Activated naive CD4-positive, alpha-beta T cell treated with Interleukin-2 at 50 U/mL for 16 hours (primary cell): Measurements from ENCODE around the gene SYS1.

Experiments used
- DNase-seq: peaks from one replicate; pipeline ENCODE4 v3.0.0-alpha.2; 2020

The SYS1 gene

DNA sequence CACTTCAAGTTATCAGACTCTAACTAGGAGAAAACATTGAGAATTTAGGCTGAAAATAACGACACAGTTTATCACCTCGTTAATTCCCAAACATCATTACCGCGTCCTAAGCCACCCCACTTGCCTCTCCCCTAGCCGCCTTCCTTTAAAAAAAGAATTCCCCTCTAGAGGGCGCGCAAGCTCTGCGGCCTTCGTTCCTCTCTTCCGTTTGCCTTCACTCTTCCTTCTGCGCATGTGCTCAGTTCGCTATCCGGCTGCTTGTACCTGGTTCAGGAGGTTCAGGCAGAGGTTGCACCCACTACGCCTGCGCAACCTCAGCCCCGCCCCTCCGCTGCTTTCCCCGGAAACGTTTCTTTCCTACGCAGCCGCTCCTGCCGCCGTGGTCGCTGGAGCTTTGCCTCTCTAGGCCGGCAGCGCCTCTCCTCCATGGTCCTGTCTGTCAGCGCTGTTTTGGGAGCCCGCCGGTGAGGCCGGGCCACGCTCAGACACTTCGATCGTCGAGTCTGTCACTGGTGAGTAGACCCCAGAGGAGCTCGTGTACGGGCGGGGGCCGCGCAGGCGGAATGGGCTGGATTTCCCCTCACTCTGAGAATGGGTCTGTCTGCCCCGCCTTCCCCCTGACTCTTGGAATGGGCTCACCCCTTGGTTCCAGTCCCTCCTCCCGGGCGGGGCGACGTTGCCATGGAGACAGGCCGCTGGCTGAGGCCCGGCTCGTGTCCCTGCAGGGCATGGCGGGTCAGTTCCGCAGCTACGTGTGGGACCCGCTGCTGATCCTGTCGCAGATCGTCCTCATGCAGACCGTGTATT, at the start of gene SYS1:
SYS1 (plus strand) TSS at position 353 of the 807 bp plus-strand sequence; CDS start at position 729, 376 bp downstream.
- DNase-seq = peak; percentile 99

DNA sequence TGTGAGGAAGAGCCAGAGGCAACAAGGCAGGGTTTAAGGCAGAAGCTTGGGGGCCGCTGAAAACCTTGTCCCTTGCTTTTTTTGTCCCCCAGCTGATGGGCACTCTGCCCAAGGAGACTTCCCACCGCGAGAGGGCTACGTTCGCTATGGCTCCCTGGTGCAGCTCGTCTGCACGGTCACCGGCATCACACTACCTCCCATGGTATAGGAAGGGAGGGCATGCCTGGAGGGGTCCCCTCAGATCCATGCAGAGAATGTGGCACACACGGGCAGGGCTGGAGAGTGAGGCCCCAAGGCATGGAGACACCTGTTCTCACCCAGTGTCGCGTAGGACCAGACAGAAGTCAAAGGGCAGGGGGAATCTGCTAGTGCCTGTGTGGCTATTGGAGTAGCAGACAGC, 49.0 kb upstream of the SYS1 start:
- DNase-seq = no peak

DNA sequence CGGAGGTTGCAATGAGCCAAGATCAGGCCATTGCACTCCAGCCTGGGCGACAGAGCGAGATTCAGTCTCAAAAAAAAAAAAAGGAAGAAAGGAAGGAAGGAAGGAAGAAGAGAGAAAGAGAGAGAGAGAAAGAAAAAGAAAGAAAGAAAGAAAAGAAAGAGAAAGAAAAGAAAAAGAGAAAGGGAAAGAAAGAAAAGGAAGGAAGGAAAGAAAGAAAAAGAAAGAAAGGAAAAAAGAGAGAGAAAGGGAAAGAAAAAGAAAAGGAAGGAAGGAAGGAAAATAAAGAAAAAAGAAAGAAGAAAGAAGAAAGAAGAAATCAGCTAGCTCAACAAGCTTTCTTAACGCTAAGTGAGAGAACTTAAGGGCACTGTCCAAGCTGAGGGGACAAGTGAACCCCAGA, 47.3 kb upstream of the SYS1 start:
- no peak for DNase-seq

GRCh38 chr20:45316150-45317080, 46.5 kb upstream of the SYS1 start:
- no peak for DNase-seq

- DNase-seq = no peak
Measured at GRCh38 chr20:45317826-45318225, 45.1 kb upstream of the SYS1 start.

DNA sequence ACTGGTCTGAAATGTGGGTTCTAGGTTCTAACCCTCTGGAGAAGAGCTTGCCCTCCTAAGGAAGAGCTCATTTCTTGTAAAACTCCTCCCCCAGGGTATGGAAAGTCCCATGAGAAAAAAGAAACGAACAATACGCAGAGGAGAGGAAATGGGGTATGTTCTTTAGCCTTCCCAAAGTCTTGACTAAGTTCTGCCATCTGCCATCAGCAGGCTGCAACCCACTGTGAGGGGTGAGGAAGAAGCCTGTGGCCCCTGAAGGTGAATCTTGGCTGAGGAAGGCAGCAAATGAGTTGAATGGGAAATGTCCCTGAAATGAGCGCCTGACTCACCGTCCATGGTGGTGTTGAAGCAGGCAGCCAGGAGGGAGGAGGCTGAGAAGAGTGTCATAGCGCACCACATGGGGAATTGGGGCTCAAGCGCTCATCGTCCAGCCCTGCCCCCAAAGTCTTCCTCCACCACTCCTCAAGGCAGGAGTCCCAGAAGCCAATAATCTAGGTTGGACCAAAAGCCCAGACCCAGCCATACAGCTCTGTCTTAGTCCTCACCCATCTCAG, 44.5 kb upstream of the SYS1 start:
- DNase-seq = no peak

GRCh38 chr20:45318948-45319347, 44.0 kb upstream of the SYS1 start:
- DNase-seq = no peak

GRCh38 chr20:45320948-45321595, 41.9 kb upstream of the SYS1 start:
- no peak for DNase-seq

GRCh38 chr20:45322952-45323383, 40.0 kb upstream of the SYS1 start:
- DNase-seq = no peak

DNA sequence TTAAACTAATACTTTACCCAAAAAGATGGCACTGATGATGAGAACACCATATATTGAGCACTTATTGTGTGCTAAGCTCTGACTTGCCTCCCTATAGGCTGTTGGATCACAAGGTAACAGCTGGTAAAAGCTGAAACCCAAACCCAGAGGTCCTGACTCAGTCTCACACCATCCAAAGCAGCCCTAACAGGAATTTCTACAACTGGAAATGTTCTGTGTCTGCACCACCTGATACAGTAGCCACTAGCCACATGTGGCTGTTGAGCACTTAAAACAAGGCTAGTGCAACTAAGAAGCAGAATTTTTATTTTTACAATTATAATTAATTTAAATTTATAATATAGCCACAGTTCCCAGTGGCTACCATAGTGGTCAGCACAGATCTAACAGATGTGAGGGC, 39.2 kb upstream of the SYS1 start:
- no peak for DNase-seq

- DNase-seq = no peak
Measured at GRCh38 chr20:45325371-45325770, 37.6 kb upstream of the SYS1 start.

GRCh38 chr20:45328451-45328850, 34.5 kb upstream of the SYS1 start:
- DNase-seq = no peak

- no peak for DNase-seq
Measured at GRCh38 chr20:45329497-45330319, 33.2 kb upstream of the SYS1 start.

DNA sequence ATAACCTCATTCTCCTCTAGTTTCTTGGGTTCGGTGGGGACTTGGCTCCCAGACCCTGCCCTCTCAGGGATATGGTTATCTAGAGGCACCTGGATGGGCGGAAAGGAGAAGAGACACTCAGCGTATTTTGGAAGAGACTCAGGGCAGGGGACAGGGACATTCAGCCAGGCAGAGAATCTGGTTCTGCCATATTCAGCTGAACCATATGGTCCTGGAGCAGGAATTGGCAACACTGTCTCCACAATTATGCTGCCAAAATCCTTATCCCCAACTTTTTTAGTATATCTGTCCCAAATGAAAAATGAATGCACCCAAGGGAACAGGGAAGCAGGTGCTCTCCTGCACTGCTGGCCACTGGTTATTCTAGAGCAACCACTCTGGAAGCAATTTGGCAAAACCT, 32.5 kb upstream of the SYS1 start:
- DNase-seq = no peak

DNA sequence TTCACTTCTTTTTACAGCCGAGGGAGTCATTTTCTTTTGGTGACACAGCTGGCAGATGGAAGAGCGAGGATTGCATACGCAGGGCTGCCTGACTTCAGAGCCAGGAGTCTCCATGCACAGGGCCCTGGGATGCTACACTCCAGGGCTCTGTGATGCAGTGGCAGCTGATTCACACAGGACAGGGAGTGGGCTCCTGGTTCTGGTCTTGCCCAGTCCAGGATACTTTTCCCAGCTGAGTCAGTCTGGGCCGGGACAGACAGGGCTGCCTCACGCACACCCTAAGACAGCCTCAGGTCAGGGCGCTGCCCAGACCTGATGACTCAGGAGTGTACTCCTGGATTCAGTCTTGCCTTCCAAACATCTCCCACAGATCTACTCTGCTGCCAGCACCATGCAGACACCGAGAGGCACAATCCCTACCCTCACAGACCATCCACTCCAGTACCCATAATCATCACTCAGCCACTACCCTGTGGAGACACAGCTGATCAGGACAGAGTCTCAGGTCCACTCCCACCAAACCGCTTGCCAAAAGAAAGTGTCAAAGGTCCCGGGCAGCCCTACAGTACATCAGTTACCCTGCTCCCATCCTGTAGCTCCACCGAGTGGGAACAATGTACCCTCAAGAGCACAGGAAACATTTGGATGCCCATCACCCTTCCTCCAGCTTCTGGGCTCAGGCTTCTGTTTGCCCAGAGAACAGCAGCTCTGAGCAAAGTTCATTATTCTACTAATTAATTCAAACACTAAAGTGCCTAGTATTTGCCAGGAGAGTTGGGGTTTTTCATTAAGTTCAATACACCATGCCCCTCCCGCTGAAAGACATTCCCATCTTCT, 26.2 kb upstream of the SYS1 start:
- no peak for DNase-seq

DNA sequence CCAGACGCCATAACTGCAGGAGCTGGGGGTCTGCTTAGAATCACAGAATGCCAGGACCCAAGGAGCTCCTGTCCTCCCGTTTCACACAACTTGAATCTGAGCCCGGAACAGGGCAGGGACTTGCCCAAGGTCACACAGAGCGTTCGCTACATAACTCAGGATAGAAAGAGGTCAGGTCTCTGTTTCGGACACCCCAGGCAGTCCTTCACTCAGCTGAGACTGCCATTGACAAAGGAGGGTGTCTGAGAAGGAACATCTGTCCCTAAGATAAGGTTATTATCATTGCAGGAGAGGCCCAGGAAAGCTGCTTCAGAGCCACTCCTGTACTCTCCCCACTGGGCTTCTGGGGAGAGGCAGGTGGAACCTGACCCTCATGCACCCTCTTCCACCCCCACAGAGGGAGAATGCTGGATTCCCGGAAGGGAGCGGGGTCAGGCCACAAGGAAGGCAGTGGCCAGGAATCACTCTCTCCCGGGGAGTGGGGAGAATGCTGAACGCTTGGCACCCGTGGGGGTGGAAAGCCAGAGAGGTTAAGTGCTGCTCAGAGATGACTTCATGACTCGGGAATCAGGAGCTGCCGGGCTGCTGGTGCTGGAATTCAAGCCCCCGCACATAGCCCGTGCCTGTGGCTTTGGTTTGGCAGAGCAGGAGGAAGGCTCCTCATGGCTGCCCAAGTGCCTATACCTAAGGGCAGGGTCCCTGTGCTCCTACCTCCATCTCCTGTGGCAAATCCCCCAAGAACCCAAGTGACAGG, 25.4 kb upstream of the SYS1 start:
- no peak for DNase-seq

- DNase-seq = no peak
Measured at GRCh38 chr20:45338121-45339030, 24.6 kb upstream of the SYS1 start.

- no peak for DNase-seq
Measured at GRCh38 chr20:45339084-45339483, 23.9 kb upstream of the SYS1 start.

- no peak for DNase-seq
Measured at GRCh38 chr20:45339799-45340198, 23.2 kb upstream of the SYS1 start.
